ENCODE results near the gene SLC16A1.

DNA sequence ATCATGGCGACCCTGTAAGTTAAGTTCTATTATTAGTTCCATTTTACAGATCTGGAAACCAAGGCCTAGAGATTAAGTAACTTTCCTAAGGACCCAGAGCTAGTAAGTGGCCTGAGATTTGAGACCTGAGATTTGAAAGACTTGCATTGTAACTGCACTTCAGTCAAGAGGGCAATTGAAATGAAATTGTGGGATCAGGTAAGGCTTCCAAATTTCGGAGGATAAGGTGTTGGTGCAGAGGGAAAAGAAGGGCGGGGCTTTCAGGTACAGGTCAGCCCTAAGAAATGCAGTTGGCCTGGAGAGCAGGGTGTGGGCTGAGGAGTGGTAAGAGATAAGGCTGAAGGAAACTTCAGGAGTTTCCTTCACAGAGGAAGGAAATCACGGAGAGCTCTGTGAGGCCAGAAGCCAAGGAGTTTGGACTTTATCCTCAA, 51.1 kb downstream of the SLC16A1 start:
- TF ChIP-seq, protein P1, sequence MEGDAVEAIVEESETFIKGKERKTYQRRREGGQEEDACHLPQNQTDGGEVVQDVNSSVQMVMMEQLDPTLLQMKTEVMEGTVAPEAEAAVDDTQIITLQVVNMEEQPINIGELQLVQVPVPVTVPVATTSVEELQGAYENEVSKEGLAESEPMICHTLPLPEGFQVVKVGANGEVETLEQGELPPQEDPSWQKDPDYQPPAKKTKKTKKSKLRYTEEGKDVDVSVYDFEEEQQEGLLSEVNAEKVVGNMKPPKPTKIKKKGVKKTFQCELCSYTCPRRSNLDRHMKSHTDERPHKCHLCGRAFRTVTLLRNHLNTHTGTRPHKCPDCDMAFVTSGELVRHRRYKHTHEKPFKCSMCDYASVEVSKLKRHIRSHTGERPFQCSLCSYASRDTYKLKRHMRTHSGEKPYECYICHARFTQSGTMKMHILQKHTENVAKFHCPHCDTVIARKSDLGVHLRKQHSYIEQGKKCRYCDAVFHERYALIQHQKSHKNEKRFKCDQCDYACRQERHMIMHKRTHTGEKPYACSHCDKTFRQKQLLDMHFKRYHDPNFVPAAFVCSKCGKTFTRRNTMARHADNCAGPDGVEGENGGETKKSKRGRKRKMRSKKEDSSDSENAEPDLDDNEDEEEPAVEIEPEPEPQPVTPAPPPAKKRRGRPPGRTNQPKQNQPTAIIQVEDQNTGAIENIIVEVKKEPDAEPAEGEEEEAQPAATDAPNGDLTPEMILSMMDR (IDR thresholded peaks at IDR 0.05): no peak
- TF ChIP-seq EZH2 (IDR thresholded peaks at IDR 0.05) (no peak), EZH2phosphoT487 (IDR thresholded peaks at IDR 0.05) (no peak)
